HG02623 (cell line): ENCODE measurements around the gene JPH3.
"Not testable (repeated sequence)": the region's sequence is repeated elsewhere in the genome, so short reads cannot be mapped to it uniquely, and the experiment has no call there.

ENCODE experiments used
- ATAC-seq: cut with Tn5 transposase; IDR thresholded peaks from one replicate; pipeline ENCODE4 v1.9.1; 2021; ENCODE audit warnings: moderate library complexity; ENCODE audit not compliant: unreplicated experiment

JPH3 gene

GRCh38 chr16:87708881-87709638, 106.8 kb downstream of the JPH3 start:
- ATAC-seq = no peak

- no peak for ATAC-seq
Measured at GRCh38 chr16:87709677-87710076, 107.4 kb downstream of the JPH3 start.

GRCh38 chr16:87710887-87711286, 108.6 kb downstream of the JPH3 start:
- no peak for ATAC-seq

- ATAC-seq = no peak
Measured at GRCh38 chr16:87712184-87712762, 110.0 kb downstream of the JPH3 start.

GRCh38 chr16:87713451-87714229, 111.3 kb downstream of the JPH3 start:
- ATAC-seq = no peak

- no peak for ATAC-seq
Measured at GRCh38 chr16:87715231-87715630, 112.9 kb downstream of the JPH3 start.

GRCh38 chr16:87715658-87716057, 113.3 kb downstream of the JPH3 start:
- no peak for ATAC-seq

- not testable (repeated sequence) for ATAC-seq
Measured at GRCh38 chr16:87718831-87719230, 116.5 kb downstream of the JPH3 start.

GRCh38 chr16:87720446-87720845, 118.1 kb downstream of the JPH3 start:
- ATAC-seq = no peak

GRCh38 chr16:87721622-87722585, 119.6 kb downstream of the JPH3 start:
- ATAC-seq = no peak

- no peak for ATAC-seq
Measured at GRCh38 chr16:87722590-87723225, 120.4 kb downstream of the JPH3 start.

- no peak for ATAC-seq
Measured at GRCh38 chr16:87723226-87723623, 120.9 kb downstream of the JPH3 start.

- ATAC-seq = no peak
Measured at GRCh38 chr16:87724490-87725291, 122.4 kb downstream of the JPH3 start.

GRCh38 chr16:87725596-87726235, 123.4 kb downstream of the JPH3 start:
- no peak for ATAC-seq

- ATAC-seq = not testable (repeated sequence)
Measured at GRCh38 chr16:87726577-87726976, 124.3 kb downstream of the JPH3 start.

- ATAC-seq = no peak
Measured at GRCh38 chr16:87727346-87727745, 125.0 kb downstream of the JPH3 start.

- ATAC-seq = no peak
Measured at GRCh38 chr16:87728026-87728425, 125.7 kb downstream of the JPH3 start.

- ATAC-seq = no peak
Measured at GRCh38 chr16:87729266-87729954, 127.1 kb downstream of the JPH3 start.
